Cardiac fibroblast (primary cell): Measurements from ENCODE around the gene ST6GALNAC5.
A peak's percentile ranks its signal among the peaks of the same experiment; 100 is the strongest.

Source experiments
- DNase-seq, 2 donors: peaks; one replicate each; pipeline versions ENCODE4 v3.0.0 to v3.0.0-alpha.2; 2010; ENCODE audit warnings: low read depth in 2 of 2
- H3K4me3 ChIP-seq, 2 donors: replicated peaks in 1 of 2; 1 replicate in 1 of 2; 2 replicates in 1 of 2; pipeline ENCODE4 v1.5.1; 2011; ENCODE audit warnings: low read depth in 2 of 2, low read length in 2 of 2, mild to moderate bottlenecking in 2 of 2, moderate library complexity in 1 of 2
- CTCF ChIP-seq: IDR thresholded peaks from one replicate; pipeline ENCODE4 v1.5.1; 2011; ENCODE audit warnings: low read depth, mild to moderate bottlenecking, low read length, inconsistent platforms

Gene ST6GALNAC5

GRCh38 chr1:76865696-76866286 is 1.5 kb upstream of the ST6GALNAC5 start:
- no peak overlapping the region for H3K4me3 ChIP-seq
- TF ChIP-seq CTCF: no peak
- no peak for DNase-seq

GRCh38 chr1:76866566-76866965 is 714 bp upstream of the ST6GALNAC5 start:
- H3K4me3 ChIP-seq: no peak overlapping the region
- DNase-seq: peak; percentile 7 to 13
- no peak for TF ChIP-seq CTCF

- DNase-seq: peak; percentile 22
- no peak for TF ChIP-seq CTCF
- peak overlapping the region; percentile 36 for H3K4me3 ChIP-seq
Measured at GRCh38 chr1:76868154-76868882, 1.0 kb downstream of the ST6GALNAC5 start.

GRCh38 chr1:76868916-76869315 is 1.6 kb downstream of the ST6GALNAC5 start:
- H3K4me3 ChIP-seq: no peak overlapping the region
- TF ChIP-seq CTCF: no peak
- DNase-seq: no peak

GRCh38 chr1:76870037-76870436 is 2.8 kb downstream of the ST6GALNAC5 start:
- no peak for TF ChIP-seq CTCF
- DNase-seq: no peak
- H3K4me3 ChIP-seq: no peak overlapping the region

- TF ChIP-seq CTCF: no peak
- H3K4me3 ChIP-seq: no peak overlapping the region
- DNase-seq: no peak
Measured at GRCh38 chr1:76871355-76871974, 4.2 kb downstream of the ST6GALNAC5 start.
